A673 (cell line): ENCODE results near the gene WSCD2. TPM values are rescaled to one million over a fixed set of nuclear protein-coding genes. Genes with fewer than 3 reads are reported as not detected.

Experiments used
- BruUV-seq: library from RNA; stranded (reverse); fragments of 400-500 nt; replicated peaks from 2 replicates; lab custom pipeline; 2021; lab: Mats Ljungman, UMichigan
- CTCF ChIA-PET: fragments of 300-600 bp; sonication (Branson Sonifier 250); formaldehyde crosslinking; loops from one replicate; lab custom pipeline; 2022; ENCODE audit warnings: antibody characterized with exemption; lab: Charles Lee
- POLR2A ChIA-PET: fragments of 300-600 bp; sonication (Branson Sonifier 250); formaldehyde crosslinking; loops from one replicate; lab custom pipeline; 2022; ENCODE audit warnings: antibody characterized with exemption; ENCODE audit not compliant: low non-redundant PET; lab: Charles Lee
- DNase-seq: peaks from one replicate; pipeline ENCODE4 v3.0.0-alpha.2; 2015; ENCODE audit warnings: low spot score
- H3K27ac ChIP-seq: fragments of 200-600 bp; sonication (generic); 2 replicates; pipeline ENCODE4 v1.5.1; 2016; ENCODE audit warnings: mixed run types, low read depth, mild to moderate bottlenecking, mixed read lengths, antibody characterized with exemption, low read length; ENCODE audit not compliant: poor library complexity, severe bottlenecking
- H3K27me3 ChIP-seq: fragments of 200-600 bp; sonication (generic); replicated peaks from 2 replicates; pipeline ENCODE4 v1.6.1; 2017; ENCODE audit warnings: mixed run types, low read depth, mild to moderate bottlenecking, mixed read lengths, antibody characterized with exemption, low read length; ENCODE audit not compliant: insufficient read depth, poor library complexity
- H3K36me3 ChIP-seq: fragments of 200-600 bp; sonication (generic); 2 replicates; pipeline ENCODE4 v1.6.1; 2016; ENCODE audit warnings: mixed run types, mild to moderate bottlenecking, mixed read lengths, antibody characterized with exemption, low read length; ENCODE audit not compliant: insufficient read depth, poor library complexity, severe bottlenecking
- H3K4me1 ChIP-seq: fragments of 200-600 bp; sonication (generic); 2 replicates; pipeline ENCODE4 v1.6.1; 2017; ENCODE audit warnings: mixed run types, mild to moderate bottlenecking, mixed read lengths, antibody characterized with exemption, low read length; ENCODE audit not compliant: insufficient read depth, poor library complexity, severe bottlenecking
- H3K4me3 ChIP-seq: fragments of 200-600 bp; sonication (generic); 2 replicates; pipeline ENCODE4 v1.5.1; 2016; ENCODE audit warnings: low read depth, mixed run types, mild to moderate bottlenecking, mixed read lengths, low read length; ENCODE audit not compliant: poor library complexity, severe bottlenecking
- H3K9me3 ChIP-seq: fragments of 200-600 bp; sonication (generic); 2 replicates; pipeline ENCODE4 v1.6.1; 2016; ENCODE audit warnings: mixed run types, low read depth, mild to moderate bottlenecking, mixed read lengths, antibody characterized with exemption, low read length; ENCODE audit not compliant: poor library complexity, severe bottlenecking
- EZH2 ChIP-seq: fragments of 200-600 bp; sonication (generic); IDR thresholded peaks from 2 replicates; pipeline ENCODE4 v1.6.1; 2017; ENCODE audit warnings: borderline replicate concordance, low read depth, mild to moderate bottlenecking, mixed read lengths, antibody characterized with exemption, low read length; ENCODE audit not compliant: poor library complexity, severe bottlenecking
- intact Hi-C: fragments of 100-400 bp; cut with micrococcal nuclease; formaldehyde crosslinking; loops from one replicate; pipeline ENCODE4 v1.10.0; 2022; ENCODE audit not compliant: unreplicated experiment
- total RNA-seq: library from RNA; stranded (reverse); gene quantifications from 2 replicates; pipeline ENCODE4 v1.2.3, GENCODE V29; 2021
- TF ChIP-seq, protein P1 (sequence below): fragments of 300-800, 200-600 bp; sonication (generic); conservative IDR thresholded peaks from 2 replicates; pipeline ENCODE4 v1.5.1; 2017; ENCODE audit warnings: low read depth, mild to moderate bottlenecking, antibody characterized with exemption, low read length, moderate library complexity, mixed read lengths

The WSCD2 gene
- total RNA-seq, 1 experiment from 2014 or later: not detected

GRCh38 chr12:108287227-108287626 lies 158.1 kb downstream of the WSCD2 start:
- DNase-seq: no peak
- intact Hi-C loops: no loop called here
- ChIA-PET CTCF (no interaction called here), POLR2A (no interaction called here)
- TF ChIP-seq, protein P1, sequence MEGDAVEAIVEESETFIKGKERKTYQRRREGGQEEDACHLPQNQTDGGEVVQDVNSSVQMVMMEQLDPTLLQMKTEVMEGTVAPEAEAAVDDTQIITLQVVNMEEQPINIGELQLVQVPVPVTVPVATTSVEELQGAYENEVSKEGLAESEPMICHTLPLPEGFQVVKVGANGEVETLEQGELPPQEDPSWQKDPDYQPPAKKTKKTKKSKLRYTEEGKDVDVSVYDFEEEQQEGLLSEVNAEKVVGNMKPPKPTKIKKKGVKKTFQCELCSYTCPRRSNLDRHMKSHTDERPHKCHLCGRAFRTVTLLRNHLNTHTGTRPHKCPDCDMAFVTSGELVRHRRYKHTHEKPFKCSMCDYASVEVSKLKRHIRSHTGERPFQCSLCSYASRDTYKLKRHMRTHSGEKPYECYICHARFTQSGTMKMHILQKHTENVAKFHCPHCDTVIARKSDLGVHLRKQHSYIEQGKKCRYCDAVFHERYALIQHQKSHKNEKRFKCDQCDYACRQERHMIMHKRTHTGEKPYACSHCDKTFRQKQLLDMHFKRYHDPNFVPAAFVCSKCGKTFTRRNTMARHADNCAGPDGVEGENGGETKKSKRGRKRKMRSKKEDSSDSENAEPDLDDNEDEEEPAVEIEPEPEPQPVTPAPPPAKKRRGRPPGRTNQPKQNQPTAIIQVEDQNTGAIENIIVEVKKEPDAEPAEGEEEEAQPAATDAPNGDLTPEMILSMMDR: no peak
- TF ChIP-seq EZH2: no peak
- no peaks in the 10 kb centered on the region for H3K36me3 ChIP-seq
- no peak overlapping the region for H3K4me3 ChIP-seq
- no peaks in the 10 kb centered on the region for H3K9me3 ChIP-seq
- no TSS peak for BruUV-seq
- H3K4me1 ChIP-seq: no peaks in the 10 kb centered on the region
- no peak overlapping the region for H3K27ac ChIP-seq
- peaks cover 28% of the 10 kb centered on the region for H3K27me3 ChIP-seq

GRCh38 chr12:108289350-108290161 lies 160.5 kb downstream of the WSCD2 start:
- ChIA-PET CTCF (no interaction called here), POLR2A (no interaction called here)
- Histone ChIP-seq H3K36me3 (no peaks in the 10 kb centered on the region), H3K27ac (no peak overlapping the region), H3K27me3 (peaks cover 34% of the 10 kb centered on the region), H3K4me3 (no peak overlapping the region), H3K4me1 (no peaks in the 10 kb centered on the region), H3K9me3 (no peaks in the 10 kb centered on the region)
- DNase-seq: no peak
- intact Hi-C loops: no loop called here
- no peak for TF ChIP-seq EZH2
- TF ChIP-seq, protein P1: no peak
- no TSS peak for BruUV-seq

DNA sequence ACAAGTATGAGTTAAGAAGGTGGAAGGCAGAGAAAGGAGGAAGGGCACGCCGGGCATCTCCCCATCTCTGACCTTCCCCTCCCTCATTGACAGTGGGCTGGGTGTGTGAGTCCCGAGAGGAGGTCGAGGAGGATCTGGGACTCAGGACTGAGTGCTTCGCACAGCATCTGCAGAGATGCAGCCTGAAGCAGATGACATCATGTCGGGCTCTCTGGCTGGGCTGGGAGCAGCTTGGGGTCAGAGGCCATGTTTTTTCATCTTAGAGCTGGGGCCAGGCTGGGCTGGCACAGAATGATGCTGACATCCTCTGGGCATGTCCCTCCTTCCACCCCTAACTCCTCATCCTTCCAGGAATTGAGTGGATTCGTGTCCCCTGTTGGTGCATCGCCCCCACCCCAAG lies 166.6 kb downstream of the WSCD2 start:
- no peak for TF ChIP-seq EZH2
- TF ChIP-seq, protein P1: no peak
- ChIA-PET POLR2A (no interaction called here), CTCF (no interaction called here)
- H3K9me3 ChIP-seq: no peaks in the 10 kb centered on the region
- intact Hi-C loops: no loop called here
- H3K27me3 ChIP-seq: peaks cover 22% of the 10 kb centered on the region
- no peak for DNase-seq
- H3K27ac ChIP-seq: no peak overlapping the region
- no peak overlapping the region for H3K4me3 ChIP-seq
- no peaks in the 10 kb centered on the region for H3K36me3 ChIP-seq
- no TSS peak for BruUV-seq
- H3K4me1 ChIP-seq: no peaks in the 10 kb centered on the region
